ENCODE results near the gene LIME1.
"Not testable (repeated sequence)": the region's sequence is repeated elsewhere in the genome, so short reads cannot be mapped to it uniquely, and the experiment has no call there.

The LIME1 gene

DNA sequence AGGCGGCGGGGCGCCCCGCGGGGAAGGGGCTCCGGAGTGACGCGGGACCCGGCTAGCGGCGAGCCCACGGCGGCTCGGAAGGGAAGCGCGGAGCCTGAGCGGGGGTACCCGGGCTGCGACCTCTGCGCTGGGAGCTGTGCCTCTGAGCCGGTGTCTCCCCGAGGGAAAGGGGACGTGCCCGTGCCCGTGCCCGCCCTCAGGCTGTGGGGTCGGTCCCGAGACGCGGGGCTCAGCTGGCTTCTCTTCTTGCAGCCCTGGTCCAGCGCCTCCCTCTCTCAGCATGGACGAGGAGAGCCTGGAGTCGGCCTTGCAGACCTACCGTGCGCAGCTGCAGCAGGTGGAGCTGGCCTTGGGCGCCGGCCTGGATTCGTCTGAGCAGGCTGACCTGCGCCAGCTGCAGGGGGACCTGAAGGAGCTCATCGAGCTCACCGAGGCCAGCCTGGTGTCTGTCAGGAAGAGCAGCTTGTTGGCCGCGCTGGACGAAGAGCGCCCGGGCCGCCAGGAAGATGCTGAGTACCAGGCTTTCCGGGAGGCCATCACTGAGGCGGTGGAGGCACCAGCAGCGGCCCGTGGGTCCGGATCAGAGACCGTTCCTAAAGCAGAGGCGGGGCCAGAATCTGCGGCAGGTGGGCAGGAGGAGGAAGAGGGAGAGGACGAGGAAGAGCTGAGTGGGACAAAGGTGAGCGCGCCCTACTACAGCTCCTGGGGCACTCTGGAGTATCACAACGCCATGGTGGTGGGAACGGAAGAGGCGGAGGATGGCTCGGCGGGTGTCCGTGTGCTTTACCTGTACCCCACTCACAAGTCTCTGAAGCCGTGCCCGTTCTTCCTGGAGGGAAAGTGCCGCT is 27.9 kb upstream of the LIME1 start:
- DNase-seq: no peak

GRCh38 chr20:63709149-63709527 is 27.3 kb upstream of the LIME1 start:
- DNase-seq: no peak

- DNase-seq: no peak
Measured at GRCh38 chr20:63711085-63711645, 25.3 kb upstream of the LIME1 start.

GRCh38 chr20:63712191-63712590 is 24.3 kb upstream of the LIME1 start:
- DNase-seq: no peak

DNA sequence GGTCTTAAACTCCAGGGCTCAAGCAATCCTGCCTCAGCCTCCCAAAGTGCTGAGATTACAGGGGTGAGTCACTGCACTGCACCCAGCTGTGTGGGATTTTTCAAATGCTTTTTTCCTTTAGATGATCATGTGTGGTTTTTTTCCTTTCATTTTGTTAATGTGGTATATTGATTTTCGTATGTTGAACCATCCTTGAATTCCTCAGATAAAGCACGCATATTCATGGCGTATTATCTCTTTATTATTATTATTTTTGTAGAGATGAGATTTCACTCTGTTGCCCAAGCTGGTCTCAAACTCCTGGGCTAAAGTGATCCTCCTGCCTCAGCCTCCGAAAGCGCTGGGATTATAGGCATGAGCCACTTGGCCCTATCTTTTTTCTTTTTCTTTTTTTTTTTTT is 21.6 kb upstream of the LIME1 start:
- no peak for DNase-seq

- no peak for DNase-seq
Measured at GRCh38 chr20:63718996-63719395, 17.5 kb upstream of the LIME1 start.

DNA sequence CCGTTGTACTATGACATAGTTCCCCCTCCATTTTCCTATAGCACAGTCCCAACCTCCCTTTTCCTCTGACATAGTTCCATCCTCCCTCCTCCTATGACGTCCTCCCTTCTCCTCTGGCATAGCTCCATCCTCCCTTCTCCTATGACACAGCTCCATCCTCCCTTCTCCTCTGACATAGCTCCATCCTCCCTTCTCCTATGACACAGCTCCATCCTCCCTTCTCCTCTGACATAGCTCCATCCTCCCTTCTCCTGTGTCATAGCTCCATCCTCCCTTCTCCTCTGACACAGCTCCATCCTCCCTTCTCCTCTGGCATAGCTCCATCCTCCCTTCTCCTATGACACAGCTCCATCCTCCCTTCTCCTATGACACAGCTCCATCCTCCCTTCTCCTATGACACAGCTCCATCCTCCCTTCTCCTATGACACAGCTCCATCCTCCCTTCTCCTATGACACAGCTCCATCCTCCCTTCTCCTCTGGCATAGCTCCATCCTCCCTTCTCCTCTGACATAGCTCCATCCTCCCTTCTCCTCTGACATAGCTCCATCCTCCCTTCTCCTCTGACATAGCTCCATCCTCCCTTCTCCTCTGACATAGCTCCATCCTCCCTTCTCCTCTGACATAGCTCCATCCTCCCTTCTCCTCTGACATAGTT is 13.4 kb upstream of the LIME1 start:
- DNase-seq: not testable (repeated sequence)

- DNase-seq: not testable (repeated sequence)
Measured at GRCh38 chr20:63730189-63730733, 6.2 kb upstream of the LIME1 start.

DNA sequence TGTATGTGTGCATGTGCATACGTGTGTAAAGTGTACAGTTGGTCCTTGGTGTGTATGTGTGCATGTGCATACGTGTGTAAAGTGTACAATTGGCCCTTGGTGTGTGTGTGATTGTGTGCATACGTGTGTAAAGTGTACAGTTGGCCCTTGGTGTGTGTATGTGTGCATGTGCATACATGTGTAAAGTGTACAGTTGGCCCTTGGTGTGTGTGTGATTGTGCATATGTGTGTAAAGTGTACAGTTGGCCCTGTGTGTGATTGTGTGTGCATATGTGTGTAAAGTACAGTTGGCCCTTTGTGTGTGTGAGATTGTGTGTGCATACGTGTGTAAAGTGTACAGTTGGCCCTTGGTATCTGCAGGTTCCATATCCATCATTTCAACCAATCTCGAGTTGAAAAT is 5.1 kb upstream of the LIME1 start:
- no peak for DNase-seq

DNA sequence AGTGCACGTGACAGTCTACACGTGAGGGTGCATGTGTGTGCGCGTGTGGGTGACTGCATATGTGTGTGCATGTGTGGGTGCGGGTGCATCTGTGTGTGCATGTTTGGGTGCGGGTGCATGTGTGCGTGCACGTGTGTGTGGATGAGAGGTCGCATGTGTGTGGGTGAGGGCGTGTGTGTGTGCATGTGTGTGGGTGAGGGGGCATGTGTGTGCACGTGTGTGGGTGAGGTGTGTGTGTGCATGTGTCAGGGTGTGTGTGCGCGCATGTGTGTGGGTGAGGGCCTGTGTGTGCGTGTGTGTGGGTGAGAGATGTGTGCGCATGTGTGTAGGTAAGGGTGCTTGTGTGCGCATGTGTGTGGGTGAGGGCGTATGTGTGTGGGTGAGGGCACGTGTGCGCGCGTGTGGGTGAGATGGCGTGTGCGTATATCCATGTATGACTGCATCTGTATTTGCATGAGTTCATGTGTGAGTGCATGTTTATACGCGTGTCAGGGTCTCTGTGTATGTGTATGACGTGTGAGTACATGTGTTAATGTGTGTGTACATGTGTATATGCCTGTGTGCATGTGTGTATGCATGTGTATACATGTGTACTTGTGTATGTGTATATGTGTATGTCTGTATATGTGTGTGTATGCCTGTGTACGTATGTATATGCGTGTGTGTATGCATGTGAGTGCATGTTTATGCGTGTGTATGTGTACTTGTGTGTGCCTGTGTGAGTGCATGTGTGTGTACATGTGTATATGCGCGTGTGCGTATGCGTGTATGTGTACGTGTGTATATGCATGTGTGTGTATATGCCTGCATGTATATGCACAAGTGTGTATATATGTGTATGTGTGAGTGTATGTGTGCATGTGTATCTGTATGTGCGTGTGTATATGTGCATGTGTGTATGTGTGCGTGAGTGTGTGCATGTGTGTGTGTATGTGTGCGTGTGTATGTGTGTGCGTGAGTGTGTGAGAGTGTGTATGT is 4.1 kb upstream of the LIME1 start:
- no peak for DNase-seq

DNA sequence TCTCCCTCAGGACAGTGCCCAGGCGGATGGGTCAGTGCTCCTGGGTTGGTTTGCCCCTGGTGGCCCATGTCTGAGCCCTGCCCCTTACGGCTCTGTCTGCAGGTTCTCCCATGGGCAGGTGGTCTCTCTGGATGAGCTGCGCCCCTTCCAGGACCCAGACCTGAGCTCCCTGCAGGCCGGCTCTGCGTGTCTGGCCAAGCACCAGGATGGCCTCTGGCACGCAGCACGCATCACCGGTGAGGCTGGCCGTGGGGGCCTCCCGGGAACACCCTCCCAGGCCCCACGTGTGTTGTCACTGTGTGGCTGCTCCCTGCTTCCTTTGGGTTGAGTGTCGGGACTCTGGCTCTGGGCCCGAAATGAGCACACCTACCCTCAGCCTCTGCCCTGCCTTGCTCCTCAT is 3.3 kb upstream of the LIME1 start:
- no peak for DNase-seq

DNA sequence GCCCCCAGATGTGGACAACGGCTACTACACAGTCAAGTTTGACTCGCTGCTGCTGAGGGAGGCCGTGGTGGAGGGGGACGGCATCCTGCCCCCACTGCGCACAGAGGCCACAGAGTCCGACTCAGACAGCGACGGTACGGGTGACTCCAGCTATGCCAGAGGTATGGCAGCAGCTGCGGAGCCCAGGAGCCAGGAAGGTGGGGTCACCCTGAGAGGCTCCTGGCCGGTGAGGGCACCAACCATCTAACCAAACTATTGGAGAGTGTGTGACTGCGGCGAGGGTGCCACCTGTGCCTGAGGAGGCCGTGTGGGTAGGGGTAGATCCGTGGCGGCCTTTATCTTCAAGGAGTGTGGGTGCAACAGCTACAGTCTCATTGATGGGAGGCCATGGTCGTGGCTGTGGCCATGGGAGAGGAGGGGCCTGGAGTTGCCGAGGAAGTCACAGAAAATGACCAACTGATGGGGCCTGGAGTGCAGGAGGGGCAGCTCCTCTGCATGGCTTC is 2.8 kb upstream of the LIME1 start:
- DNase-seq: no peak

- DNase-seq: no peak
Measured at GRCh38 chr20:63734111-63734945, 2.1 kb upstream of the LIME1 start.

DNA sequence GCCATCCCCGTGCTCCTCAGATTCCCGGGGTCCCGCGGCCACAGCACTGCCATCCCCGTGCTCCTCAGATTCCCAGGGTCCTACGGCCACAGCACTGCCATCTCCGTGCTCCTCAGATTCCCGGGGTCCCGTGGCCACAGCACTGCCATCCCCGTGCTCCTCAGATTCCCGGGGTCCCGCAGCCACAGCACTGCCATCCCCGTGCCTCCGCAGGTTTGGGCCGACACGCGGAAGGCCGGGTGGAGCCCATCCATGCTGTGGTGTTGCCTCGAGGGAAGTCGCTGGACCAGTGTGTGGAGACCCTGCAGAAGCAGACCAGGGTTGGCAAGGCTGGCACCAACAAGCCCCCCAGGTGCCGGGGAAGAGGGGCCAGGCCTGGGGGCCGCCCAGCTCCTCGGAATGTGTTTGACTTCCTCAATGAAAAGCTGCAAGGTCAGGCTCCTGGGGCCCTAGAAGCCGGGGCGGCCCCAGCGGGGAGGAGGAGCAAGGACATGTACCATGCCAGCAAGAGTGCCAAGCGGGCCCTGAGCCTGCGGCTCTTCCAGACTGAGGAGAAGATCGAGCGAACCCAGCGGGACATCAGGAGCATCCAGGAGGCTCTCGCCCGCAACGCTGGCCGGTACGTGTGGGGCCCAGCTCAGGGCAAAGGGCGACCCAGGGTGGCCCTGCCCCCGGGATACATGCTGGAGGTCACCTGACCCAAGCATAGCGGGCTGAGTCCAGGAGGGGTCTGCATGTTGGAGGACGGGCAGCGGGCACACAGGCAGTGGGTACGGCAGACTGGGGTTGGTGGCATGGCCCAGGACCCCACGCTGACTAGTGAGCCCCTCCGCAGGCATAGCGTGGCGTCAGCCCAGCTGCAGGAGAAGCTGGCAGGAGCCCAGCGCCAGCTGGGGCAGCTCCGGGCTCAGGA is 1.3 kb upstream of the LIME1 start:
- no peak for DNase-seq

GRCh38 chr20:63736893-63737694 is 630 bp downstream of the LIME1 start:
- DNase-seq: no peak

DNA sequence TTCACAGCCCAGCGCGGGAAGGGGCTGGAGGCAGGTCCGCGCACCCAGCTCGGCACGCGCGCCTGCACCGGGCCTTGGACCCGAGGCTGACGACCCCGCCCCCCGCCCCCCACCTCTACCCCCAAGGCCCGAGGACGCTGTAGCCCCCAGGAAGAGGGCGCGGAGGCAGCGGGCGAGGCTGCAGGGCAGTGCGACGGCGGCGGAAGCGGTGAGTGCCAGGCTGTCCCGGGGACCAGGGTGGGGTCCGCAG is 1.2 kb downstream of the LIME1 start:
- DNase-seq: no peak

GRCh38 chr20:63737945-63738686 is 1.7 kb downstream of the LIME1 start:
- no peak for DNase-seq

- no peak for DNase-seq
Measured at GRCh38 chr20:63738687-63739129, 2.2 kb downstream of the LIME1 start.

Data from GOT3 (cell line).